HepG2 (cell line): ENCODE results near the gene SLC17A9. TPM values are rescaled to one million over a fixed set of nuclear protein-coding genes. Genes with fewer than 3 reads are reported as not detected.
A peak's percentile ranks its signal among the peaks of the same experiment; 100 is the strongest.

Source experiments
- CCAR2 ChIP-seq: fragments of 200-400 bp; formaldehyde crosslinking; optimal IDR thresholded peaks from 2 replicates; pipeline ENCODE3; 2018; ENCODE audit warnings: low read depth, mild to moderate bottlenecking, low read length, moderate library complexity
- FIP1L1 ChIP-seq: fragments of 200-400 bp; formaldehyde crosslinking; IDR thresholded peaks from 2 replicates; pipeline ENCODE4 v1.6.1; 2018; ENCODE audit warnings: low read depth, mild to moderate bottlenecking, low read length, moderate library complexity, borderline replicate concordance; ENCODE audit not compliant: insufficient read depth
- FOXA3 ChIP-seq: IDR thresholded peaks from 2 replicates; pipeline ENCODE4 v1.6.1; 2016; ENCODE audit warnings: missing genetic modification reagents, missing compliant biosample characterization
- GLI4 ChIP-seq: sonication (generic); formaldehyde crosslinking; IDR thresholded peaks from 2 replicates; pipeline ENCODE4 v1.5.1; 2020; ENCODE audit warnings: missing genetic modification reagents, mild to moderate bottlenecking, moderate library complexity, borderline replicate concordance
- MTA3 ChIP-seq: sonication (generic); formaldehyde crosslinking; IDR thresholded peaks from 2 replicates; pipeline ENCODE4 v1.4.0; 2020; ENCODE audit warnings: missing genetic modification reagents
- SCMH1 ChIP-seq: sonication (generic); formaldehyde crosslinking; IDR thresholded peaks from 2 replicates; pipeline ENCODE4 v1.9.0; 2021; ENCODE audit warnings: missing genetic modification reagents, mild to moderate bottlenecking, borderline replicate concordance
- SP140L ChIP-seq: sonication (generic); formaldehyde crosslinking; IDR thresholded peaks from 2 replicates; pipeline ENCODE4 v1.4.0; 2020; ENCODE audit warnings: missing genetic modification reagents, borderline replicate concordance
- SRSF1 ChIP-seq: fragments of 200-400 bp; formaldehyde crosslinking; optimal IDR thresholded peaks from 2 replicates; pipeline ENCODE3; 2017; ENCODE audit warnings: mild to moderate bottlenecking, low read depth, low read length, moderate library complexity
- TRIM24 ChIP-seq: sonication (generic); formaldehyde crosslinking; IDR thresholded peaks from 2 replicates; pipeline ENCODE4 v1.8.0; 2022; ENCODE audit warnings: mild to moderate bottlenecking, missing genetic modification reagents
- YEATS2 ChIP-seq: sonication (generic); formaldehyde crosslinking; IDR thresholded peaks from 2 replicates; pipeline ENCODE4 v1.4.0; 2020; ENCODE audit warnings: missing genetic modification reagents, borderline replicate concordance
- ZFP36 ChIP-seq: fragments of 150-350 bp; IDR thresholded peaks from 2 replicates; pipeline ENCODE4 v1.6.1; 2018; ENCODE audit warnings: borderline replicate concordance, low read length, low read depth; ENCODE audit not compliant: partially characterized antibody
- ZNF432 ChIP-seq: sonication (generic); formaldehyde crosslinking; IDR thresholded peaks from 2 replicates; pipeline ENCODE4 v1.5.0; 2020; ENCODE audit warnings: missing genetic modification reagents, mild to moderate bottlenecking, borderline replicate concordance
- ZNF605 ChIP-seq: sonication (generic); formaldehyde crosslinking; IDR thresholded peaks from 2 replicates; pipeline ENCODE4 v1.8.0; 2022; ENCODE audit warnings: mild to moderate bottlenecking, missing genetic modification reagents
- ZNF773 ChIP-seq: sonication (generic); formaldehyde crosslinking; IDR thresholded peaks from 2 replicates; pipeline ENCODE4 v1.4.0; 2020; ENCODE audit warnings: missing genetic modification reagents, borderline replicate concordance
- ZNF775 ChIP-seq: sonication (generic); formaldehyde crosslinking; IDR thresholded peaks from 2 replicates; pipeline ENCODE4 v1.4.0; 2020; ENCODE audit warnings: missing genetic modification reagents, mild to moderate bottlenecking, moderate library complexity, borderline replicate concordance
- ZNF891 ChIP-seq: sonication (generic); formaldehyde crosslinking; IDR thresholded peaks from 2 replicates; pipeline ENCODE4 v1.5.0; 2020; ENCODE audit warnings: mild to moderate bottlenecking, missing genetic modification reagents
- polyA plus RNA-seq, 8 experiments: library from polyadenylated mRNA; depleted of rRNA in 3 of 8; stranded (reverse) in 7 of 8; unstranded in 1 of 8; fragments of >200 nt; fragmentation: Illumina TruSeq in 4 of 8; extraction: Trizol in 4 of 8; gene quantifications; 2 replicates each; pipeline versions ENCODE4 v1.2.1 to v1.2.3, GENCODE V29; 2011 to 2016; ENCODE audit warnings: low read depth in 4 of 8, missing spikeins in 1 of 8, mixed read lengths in 1 of 8; ENCODE audit not compliant: insufficient read depth in 1 of 8
- total RNA-seq, 5 experiments: library from RNA; depleted of rRNA; stranded (reverse); fragments of >200 nt; fragmentation: Illumina TruSeq; extraction: Trizol; gene quantifications; 2 replicates each; pipeline ENCODE4 v1.2.3, GENCODE V29; 2016; ENCODE audit warnings: low read depth in 1 of 5

The SLC17A9 gene
- total and polyA plus RNA-seq, 2 of the 13 experiments (the other 11 are each of a cell fraction or from before 2014, with no cell fraction given): 110 to 191 TPM

GRCh38 chr20:62966212-62967148 is 14.0 kb downstream of the SLC17A9 start (continued):
- TF ChIP-seq SCMH1 (peak; percentile 43; the same call in 1 of the 2 replicates), ZNF891 (no peak), ZNF775 (CRISPR knock-in tag) (no peak), FOXA3 (CRISPR knock-in tag) (no peak), ZFP36 (no peak), CCAR2 (no peak), MTA3 (CRISPR knock-in tag) (no peak), ZNF432 (0 out of 2 replicates have a peak, but pooled peaks have one; percentile 27), SP140L (CRISPR knock-in tag) (no peak), TRIM24 (CRISPR knock-in tag) (no peak), GLI4 (CRISPR knock-in tag) (no peak), ZNF773 (CRISPR knock-in tag) (no peak), FIP1L1 (no peak), ZNF605 (no peak), SRSF1 (no peak), YEATS2 (CRISPR knock-in tag) (no peak)
